NCI-H187 (cell line): ENCODE measurements around the gene ZNF37A.
"Not testable (repeated sequence)": the region's sequence is repeated elsewhere in the genome, so short reads cannot be mapped to it uniquely, and the experiment has no call there.

Experiments used
- DNase-seq, 2 experiments: peaks; one replicate each; lab custom pipeline; 2025; lab: John Stamatoyannopoulos, UW

The ZNF37A gene

DNA sequence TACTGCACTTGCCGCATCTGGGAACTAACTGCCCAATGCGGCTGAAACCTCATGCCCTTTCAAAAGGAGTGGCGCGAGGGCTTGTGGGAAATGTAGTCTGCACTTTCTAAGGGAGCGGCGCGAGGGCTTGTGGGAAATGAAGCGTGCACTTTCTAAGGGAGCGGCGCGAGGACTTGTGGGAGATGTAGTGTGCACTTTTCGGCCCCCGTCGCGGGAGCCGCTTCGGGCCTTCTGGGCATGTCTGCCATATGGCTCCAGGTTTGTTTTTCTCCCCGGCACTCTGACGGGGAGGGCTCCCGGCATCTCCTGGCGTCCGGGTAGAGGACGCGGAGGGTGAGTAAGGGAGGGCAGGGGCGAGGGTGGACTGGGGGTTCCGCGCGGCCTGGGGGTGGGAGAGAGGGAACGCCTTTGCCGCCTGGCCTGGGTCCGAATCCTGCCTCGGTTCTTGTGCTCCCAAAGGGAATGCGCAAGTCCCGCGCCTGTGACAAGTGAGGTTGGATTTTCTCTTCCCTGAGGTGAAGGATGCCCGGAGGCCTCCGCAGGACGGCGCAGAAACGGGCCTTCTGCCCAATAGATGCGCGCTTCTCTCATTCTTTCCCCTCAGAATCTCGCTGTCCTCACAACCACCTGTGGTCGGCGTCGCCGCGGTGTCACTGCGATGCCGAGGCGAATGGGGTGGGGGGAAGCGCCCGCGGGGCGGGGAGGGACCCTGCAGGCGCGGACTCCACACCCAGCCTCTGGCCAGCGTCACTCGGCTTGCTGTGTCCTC, at the start of gene ZNF37A:
Gene ZNF37A, plus strand, starts transcription at position 180 of the 769 bp plus-strand sequence. CDS start 2,281 bp downstream, outside the sequence.
- DNase-seq: peak; percentile 57 to 58

DNA sequence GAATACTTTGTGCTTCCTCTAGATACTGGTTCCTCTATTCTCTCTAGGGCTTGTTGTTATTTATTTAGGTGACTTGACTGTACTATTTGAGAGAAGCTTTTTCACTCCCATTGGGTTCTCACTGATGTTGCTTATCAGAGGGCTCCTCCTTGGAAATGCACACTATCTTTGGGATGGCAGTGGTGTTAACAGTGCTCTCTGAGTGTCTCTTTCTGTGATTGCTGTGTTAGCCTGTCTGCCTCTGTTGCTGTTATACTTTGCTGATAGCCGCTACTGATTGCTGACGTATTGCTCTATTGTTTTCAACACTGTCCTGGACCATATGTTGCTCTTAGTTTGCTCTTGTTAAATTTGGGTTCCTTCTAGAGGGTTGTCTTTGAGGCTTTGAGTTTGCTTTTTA, 49.0 kb upstream of the ZNF37A start:
- no peak for DNase-seq

- DNase-seq: no peak
Observed at GRCh38 chr10:38047666-38048065, 46.5 kb upstream of the ZNF37A start.

DNA sequence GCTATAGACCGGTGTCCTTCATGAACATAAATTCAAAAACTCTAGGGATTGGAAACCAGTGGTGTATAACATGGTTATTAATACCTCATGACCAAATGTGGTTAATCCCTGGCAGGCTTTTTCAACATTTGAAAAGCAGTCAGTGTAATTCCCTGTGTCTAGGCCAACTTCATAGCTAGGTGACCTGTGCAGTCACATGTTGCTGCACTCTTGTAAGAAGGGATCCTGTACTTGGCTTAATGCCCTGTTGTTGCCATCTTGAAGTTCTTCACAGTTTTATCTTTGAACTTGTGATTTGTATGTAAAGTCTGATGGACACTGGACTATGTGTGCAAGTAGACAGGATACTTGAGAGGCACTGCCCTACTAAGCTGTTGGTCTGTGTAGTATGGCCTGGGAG, 43.9 kb upstream of the ZNF37A start:
- no peak for DNase-seq

- DNase-seq: no peak
Observed at GRCh38 chr10:38054361-38054797, 39.8 kb upstream of the ZNF37A start.

DNA sequence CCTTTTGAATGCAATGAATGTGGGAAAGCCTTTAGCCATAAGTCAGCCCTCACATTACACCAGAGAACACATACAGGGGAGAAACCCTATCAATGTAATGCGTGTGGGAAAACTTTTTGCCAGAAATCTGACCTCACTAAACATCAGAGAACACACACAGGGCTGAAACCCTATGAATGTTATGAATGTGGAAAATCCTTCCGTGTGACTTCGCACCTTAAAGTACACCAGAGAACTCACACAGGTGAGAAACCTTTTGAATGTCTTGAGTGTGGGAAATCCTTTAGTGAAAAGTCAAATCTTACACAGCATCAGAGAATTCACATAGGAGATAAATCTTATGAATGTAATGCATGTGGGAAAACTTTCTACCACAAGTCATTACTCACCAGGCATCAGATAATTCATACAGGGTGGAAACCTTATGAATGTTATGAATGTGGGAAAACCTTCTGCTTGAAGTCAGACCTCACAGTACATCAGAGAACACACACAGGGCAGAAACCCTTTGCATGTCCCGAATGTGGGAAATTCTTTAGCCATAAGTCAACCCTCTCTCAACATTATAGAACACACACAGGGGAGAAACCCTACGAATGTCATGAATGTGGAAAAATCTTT, 38.8 kb upstream of the ZNF37A start:
- DNase-seq: not testable (repeated sequence)

DNA sequence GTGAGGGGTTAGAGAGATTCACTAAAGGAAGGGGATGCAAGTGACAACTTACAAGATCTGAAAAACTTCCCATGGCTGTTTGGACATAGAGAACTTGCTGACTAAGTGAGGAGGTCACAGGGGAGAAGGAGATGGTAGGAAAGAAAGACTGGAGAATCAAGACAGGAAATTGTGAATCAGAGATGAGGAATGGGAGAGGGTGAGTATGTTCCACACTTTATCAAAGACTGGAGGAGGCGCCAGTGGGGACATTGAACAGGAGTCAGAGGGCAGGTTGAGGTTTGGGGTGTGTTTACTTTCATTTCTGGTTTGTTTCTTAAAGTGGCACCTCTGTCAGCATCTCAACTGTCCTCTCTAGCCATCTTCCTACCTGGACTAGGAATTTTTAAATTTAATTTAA, 24.5 kb upstream of the ZNF37A start:
- not testable (repeated sequence) for DNase-seq

DNA sequence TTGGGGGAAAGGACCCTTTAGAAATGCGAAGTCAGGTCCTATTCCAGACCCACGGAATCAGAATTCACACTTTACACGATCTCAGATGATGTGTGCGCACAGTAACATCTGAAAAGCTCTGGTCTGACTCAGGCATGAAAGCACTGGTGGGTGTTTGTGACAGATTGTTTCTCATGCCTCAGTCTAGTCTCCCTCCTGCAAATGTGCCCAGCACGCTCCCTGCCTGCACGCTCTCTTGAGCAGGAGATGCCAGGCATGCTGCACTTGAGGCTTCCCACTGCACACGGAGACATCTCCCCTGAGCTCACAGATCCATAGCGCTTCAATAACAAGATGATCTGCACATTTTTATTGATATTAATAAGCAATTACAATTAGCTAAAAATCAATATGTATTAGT, 23.6 kb upstream of the ZNF37A start:
- DNase-seq: no peak

- DNase-seq: no peak
Observed at GRCh38 chr10:38072552-38072951, 21.6 kb upstream of the ZNF37A start.

DNA sequence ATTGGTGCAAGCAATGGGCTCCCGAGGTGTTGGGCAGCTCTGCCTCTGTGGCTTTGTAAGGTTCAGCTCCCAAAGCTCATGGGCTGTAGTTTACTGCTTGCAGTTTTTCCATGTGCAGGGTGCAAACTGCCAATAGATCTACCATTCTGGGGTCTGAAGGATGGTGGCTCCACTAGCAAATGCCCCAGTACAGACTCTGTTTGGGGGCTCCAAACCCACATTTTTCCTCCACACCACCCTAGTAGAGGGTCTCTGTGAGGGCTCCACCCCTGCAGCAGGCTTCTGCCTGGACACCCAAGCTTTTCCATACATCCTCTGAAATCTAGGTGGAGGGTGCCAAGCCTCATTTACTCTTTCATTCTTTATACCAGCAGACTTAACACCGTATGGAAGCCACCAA, 17.4 kb upstream of the ZNF37A start:
- no peak for DNase-seq

DNA sequence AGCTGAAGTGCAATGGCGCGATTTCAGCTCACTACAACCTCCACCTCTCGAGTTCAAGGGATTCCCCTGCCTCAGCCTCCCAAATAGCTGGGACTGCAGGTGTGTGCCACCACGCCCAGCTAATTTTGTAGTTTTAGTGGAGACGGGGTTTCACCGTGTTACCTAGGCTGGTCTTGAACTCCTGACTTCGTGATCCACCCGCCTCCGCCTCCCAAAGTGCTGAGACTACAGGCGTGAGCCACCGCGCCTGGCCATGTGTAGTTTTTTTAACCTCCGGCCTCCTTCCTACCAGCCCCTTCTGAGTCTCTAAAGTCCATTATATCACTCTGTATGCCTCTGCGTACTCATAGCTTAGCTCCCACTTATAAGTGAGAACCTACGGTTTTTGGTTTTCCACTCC, 819 bp upstream of the ZNF37A start:
- not testable (repeated sequence) for DNase-seq

DNA sequence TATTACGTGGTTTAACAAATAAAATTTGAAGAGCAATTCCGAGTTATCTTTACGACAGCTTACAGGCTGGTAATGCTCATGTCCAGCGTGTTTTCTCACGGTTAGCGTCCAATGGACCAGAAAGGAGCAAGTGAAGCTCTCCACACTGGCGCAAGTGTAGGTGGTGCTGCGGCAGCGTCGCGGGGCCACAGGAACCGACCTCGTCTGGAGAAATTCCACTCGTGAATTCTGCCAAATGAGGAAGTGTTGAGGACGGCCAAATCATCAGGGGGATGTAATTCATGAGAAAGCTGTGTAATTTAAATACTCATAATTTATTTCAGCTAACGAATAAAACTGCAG, 350 bp upstream of the ZNF37A start:
- no peak for DNase-seq

DNA sequence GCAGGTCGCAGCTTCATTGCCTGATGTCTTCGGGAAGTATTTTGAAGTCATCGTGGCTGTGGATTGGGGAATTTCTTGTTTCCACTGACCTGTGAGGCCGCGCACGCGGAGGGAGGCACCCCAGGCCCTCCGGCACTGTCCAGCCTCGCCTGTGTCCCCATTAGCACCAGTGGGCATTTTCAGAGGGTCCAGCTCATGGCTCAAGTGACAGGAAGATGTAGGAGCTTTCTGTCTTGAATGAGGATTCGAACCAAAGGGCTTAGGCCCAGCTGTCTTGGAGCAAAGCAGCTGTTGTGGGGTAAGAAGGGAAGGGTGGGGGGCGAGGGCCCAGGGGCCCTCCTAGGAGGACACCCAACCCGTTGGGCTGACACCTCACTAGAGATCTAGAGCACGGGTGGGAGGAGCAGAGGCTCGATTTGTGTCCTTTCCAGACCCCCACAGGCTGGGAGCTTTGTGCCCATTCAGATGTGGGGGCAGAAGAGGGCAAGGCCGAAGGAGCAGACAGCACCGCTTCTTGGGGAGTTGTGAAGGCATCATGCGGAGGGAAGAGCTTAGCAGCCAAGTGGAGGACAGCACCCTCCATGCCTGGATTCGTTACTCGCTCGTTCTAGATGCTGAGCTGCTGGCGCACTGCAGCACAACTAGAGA, 914 bp downstream of the ZNF37A start:
- DNase-seq: no peak

DNA sequence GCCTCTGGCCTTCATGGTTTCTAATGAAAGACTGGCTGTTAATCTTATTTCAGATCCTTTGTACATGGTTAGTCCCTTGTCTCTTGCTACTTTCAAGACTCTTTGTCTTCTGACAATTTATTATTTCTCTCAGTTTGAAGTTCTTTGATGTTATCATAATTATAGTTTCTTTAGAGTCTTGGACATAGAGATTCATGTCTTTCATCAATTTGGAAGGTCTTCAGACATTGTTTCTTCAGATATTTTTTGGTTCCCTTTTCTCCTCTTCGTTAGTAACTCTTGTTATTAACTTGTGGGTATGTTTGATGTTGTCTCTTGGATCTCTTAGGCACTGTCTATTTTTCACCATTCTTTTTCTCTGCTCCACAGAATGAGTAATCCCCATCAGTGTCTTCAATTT, 8.7 kb downstream of the ZNF37A start:
- DNase-seq: no peak

- DNase-seq: no peak
Observed at GRCh38 chr10:38103756-38104155, 9.6 kb downstream of the ZNF37A start.

- DNase-seq: no peak
Observed at GRCh38 chr10:38112159-38112558, 18.0 kb downstream of the ZNF37A start.

DNA sequence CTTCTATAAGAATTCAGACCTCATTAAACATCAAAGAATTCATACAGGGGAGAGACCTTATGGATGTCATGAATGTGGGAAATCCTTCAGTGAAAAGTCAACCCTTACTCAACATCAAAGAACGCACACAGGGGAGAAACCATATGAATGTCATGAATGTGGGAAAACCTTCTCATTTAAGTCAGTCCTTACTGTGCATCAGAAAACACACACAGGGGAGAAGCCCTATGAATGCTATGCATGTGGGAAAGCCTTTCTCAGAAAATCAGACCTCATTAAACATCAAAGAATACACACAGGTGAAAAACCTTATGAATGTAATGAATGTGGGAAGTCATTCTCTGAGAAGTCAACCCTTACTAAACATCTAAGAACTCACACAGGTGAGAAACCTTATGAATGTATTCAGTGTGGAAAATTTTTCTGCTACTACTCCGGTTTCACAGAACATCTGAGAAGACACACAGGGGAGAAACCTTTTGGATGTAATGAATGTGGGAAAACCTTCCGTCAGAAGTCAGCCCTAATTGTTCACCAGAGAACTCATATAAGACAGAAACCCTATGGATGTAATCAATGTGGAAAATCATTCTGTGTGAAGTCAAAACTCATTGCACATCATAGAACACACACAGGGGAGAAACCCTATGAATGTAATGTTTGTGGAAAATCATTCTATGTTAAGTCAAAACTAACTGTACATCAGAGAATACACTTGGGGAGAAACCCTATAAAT, 24.1 kb downstream of the ZNF37A start:
- DNase-seq: no peak

DNA sequence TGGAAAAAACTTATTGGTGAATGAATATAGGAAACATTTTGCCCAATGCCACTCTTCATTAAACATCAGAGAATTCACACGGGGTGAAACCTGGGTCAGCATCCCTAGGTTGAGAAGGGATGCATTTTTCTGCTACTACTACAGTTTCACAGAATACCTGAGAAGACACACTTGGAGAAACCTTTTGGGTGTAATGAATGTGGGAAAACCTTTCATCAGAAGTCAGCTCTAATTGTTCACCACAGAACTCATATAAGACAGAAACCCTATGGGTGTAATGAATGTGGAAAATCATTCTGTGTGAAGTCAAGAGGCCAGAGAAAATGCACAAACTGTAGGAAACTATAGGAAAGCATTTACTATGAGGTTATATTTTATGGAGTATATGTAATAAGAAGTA, 24.9 kb downstream of the ZNF37A start:
- DNase-seq: no peak

DNA sequence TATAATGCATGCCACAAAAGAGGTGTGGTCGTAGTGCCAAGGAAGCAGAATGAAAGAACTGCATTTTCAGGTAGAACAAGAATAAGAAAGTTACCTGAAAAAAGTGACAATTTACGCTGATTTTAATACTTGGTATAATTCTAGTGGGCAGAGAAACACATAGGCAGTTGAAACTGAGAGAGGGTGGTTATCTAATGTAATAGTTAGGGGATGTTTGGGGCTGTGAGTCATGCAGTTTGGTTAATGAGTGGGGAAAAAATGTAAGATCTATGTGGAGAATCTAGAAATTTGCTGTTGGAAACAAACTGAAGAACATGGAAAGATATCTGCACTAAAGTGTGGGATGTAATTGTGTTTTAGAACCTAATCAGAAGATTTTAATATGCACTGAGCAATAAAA, 33.7 kb downstream of the ZNF37A start:
- DNase-seq: no peak

DNA sequence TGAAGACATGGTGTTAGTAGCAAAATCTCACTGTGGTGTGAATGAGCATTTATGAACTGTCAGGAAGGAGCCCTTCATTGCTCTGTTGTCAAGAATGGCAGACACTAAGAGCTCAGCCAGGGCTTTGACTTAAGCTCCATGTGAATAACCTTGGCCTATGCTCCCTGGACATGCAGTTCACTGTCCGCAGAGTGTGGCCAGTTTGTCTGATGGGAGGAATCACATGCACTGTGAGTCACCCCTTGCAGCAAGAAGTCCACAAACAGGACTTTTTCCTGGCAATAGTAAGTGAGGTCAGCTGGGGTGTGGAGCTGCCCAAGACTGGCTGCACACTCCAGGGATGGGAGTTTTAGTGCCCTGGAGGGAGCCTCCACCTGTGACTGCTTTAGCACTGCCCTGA, 49.5 kb downstream of the ZNF37A start:
- DNase-seq: no peak

- DNase-seq: no peak
Observed at GRCh38 chr10:38146579-38147333, 52.6 kb downstream of the ZNF37A start.

DNA sequence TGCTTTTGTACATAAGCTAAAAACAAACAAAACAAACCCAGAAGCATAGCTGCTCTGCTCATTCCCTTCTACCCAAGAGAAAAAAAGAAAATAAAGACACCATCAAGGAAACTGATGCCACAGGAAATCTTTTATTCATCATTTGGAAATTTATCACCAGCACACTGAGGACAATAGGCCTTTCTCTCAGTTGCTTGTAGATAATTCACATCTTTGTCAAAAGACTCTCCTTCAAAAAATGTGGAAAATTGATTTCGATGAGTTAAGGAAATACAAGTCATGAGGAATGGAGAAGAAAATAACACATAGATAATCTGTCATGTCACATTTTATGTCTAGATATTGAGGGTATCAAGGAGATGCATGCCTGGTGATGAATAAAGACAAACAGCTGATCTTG, 53.5 kb downstream of the ZNF37A start:
- no peak for DNase-seq
